ENCODE measurements around the gene LGALS3BP. TPM values are rescaled to one million over a fixed set of nuclear protein-coding genes. Genes with fewer than 3 reads are reported as not detected.

LGALS3BP gene
- total and polyA plus RNA-seq, 2 of the 13 experiments (the other 11 are each of a cell fraction or from before 2014, with no cell fraction given) = 137 to 332 TPM

DNA sequence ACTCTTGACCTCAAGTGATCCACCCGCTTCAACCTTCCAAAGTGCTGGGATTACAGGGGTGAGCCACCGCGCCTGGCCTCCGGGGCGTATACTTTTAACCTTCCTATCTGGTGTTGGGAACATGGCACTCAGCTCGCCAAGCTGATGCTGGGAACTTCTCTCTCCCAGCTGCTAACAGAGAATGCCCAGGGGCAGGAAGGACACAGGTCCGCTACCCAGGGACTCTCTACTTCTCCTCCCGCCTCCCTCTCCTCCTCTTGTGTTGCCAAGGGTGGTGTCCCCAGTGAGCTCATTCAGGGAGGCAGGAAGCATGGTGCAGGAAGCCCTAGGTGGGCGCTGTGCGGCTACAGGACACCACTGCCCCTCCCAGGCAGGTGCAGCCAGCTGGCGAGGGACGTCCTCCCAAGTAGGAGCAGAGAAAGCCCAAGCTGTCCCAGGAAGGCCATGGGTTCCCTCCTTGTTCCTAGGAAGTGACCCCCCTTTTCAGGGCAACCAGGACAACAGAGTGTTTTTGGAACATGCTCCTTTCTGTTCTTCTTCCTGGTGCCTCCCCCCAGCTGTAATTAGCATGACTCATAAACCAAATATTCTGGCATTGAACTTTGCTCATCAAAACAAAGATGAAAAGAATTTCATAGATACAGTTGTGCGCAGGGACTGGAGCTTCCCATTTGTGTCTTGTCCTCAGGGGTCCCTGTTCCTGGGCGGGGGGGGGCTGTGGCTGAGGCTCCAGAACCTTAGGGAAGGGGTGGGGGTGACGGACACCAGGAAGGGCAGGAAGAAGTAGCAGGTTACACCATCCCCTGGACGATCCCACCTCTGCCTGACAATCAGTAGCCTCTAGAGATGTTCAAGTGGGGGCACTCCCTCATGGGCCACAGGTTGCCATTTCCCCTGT is 46.9 kb upstream of the LGALS3BP start (continued):
- TF ChIP-seq, protein P1, sequence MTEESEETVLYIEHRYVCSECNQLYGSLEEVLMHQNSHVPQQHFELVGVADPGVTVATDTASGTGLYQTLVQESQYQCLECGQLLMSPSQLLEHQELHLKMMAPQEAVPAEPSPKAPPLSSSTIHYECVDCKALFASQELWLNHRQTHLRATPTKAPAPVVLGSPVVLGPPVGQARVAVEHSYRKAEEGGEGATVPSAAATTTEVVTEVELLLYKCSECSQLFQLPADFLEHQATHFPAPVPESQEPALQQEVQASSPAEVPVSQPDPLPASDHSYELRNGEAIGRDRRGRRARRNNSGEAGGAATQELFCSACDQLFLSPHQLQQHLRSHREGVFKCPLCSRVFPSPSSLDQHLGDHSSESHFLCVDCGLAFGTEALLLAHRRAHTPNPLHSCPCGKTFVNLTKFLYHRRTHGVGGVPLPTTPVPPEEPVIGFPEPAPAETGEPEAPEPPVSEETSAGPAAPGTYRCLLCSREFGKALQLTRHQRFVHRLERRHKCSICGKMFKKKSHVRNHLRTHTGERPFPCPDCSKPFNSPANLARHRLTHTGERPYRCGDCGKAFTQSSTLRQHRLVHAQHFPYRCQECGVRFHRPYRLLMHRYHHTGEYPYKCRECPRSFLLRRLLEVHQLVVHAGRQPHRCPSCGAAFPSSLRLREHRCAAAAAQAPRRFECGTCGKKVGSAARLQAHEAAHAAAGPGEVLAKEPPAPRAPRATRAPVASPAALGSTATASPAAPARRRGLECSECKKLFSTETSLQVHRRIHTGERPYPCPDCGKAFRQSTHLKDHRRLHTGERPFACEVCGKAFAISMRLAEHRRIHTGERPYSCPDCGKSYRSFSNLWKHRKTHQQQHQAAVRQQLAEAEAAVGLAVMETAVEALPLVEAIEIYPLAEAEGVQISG (CRISPR knock-in tag; IDR thresholded peaks at IDR 0.05) = peak; percentile 62
- TF ChIP-seq GATAD2A (CRISPR knock-in tag; IDR thresholded peaks at IDR 0.05) (peak; percentile 82; the same call in 1 of the 2 replicates), GABPB1 (CRISPR knock-in tag; IDR thresholded peaks at IDR 0.05) (peak; percentile 69), NRL (CRISPR knock-in tag; IDR thresholded peaks at IDR 0.05; ENCODE audit: borderline replicate concordance) (peak; percentile 83), ZNF350 (CRISPR knock-in tag; IDR thresholded peaks at IDR 0.05; ENCODE audit: borderline replicate concordance, low read depth) (peak; percentile 60; the same call in 1 of the 2 replicates), MXD4 (CRISPR knock-in tag; IDR thresholded peaks at IDR 0.05) (peak; percentile 74), ZNF816 (CRISPR knock-in tag; IDR thresholded peaks at IDR 0.05; ENCODE audit: borderline replicate concordance) (no peak), ZFX (CRISPR knock-in tag; IDR thresholded peaks at IDR 0.05; ENCODE audit: low read depth) (peak; percentile 59; the same call in 1 of the 2 replicates), ZNF180 (CRISPR knock-in tag; IDR thresholded peaks at IDR 0.05; ENCODE audit: borderline replicate concordance, low read depth) (no peak), FOXO1 (CRISPR knock-in tag; IDR thresholded peaks at IDR 0.05) (peak; percentile 89), HNRNPUL1 (IDR thresholded peaks at IDR 0.05; ENCODE audit: low read depth, low read length) (no peak), SP5 (CRISPR knock-in tag; IDR thresholded peaks at IDR 0.05; ENCODE audit: borderline replicate concordance, low read depth) (peak; percentile 59; the same call in 1 of the 2 replicates), RFX5 (IDR thresholded peaks at IDR 0.05; ENCODE audit: low read depth, low read length) (0 out of 2 replicates have a peak, but pooled peaks have one; percentile 17), HMGXB4 (CRISPR knock-in tag; IDR thresholded peaks at IDR 0.05; ENCODE audit: borderline replicate concordance in 1 of 2, low read depth in 1 of 2) (peak; percentile 13 to 71; a peak in 3 of 4 replicates), ZNF839 (CRISPR knock-in tag; IDR thresholded peaks at IDR 0.05; ENCODE audit: borderline replicate concordance) (peak; percentile 90; the same call in 1 of the 2 replicates), PHF21A (CRISPR knock-in tag; IDR thresholded peaks at IDR 0.05) (peak; percentile 95), TP53 (CRISPR knock-in tag; conservative IDR thresholded peaks at IDR 0.05) (0 out of 2 replicates have a peak, but pooled peaks have one; percentile 57), SRSF1 (optimal IDR thresholded peaks at IDR 0.05; ENCODE audit: low read depth, low read length) (no peak), ARHGAP35 (CRISPR knock-in tag; IDR thresholded peaks at IDR 0.05; ENCODE audit: borderline replicate concordance) (peak; percentile 79), FOXA3 (CRISPR knock-in tag; IDR thresholded peaks at IDR 0.05) (peak; percentile 84)
- TF ChIP-seq, protein P2, sequence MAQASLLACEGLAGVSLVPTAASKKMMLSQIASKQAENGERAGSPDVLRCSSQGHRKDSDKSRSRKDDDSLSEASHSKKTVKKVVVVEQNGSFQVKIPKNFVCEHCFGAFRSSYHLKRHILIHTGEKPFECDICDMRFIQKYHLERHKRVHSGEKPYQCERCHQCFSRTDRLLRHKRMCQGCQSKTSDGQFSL (CRISPR knock-in tag; IDR thresholded peaks at IDR 0.05) = peak; percentile 96
- TF ChIP-seq, protein P3, sequence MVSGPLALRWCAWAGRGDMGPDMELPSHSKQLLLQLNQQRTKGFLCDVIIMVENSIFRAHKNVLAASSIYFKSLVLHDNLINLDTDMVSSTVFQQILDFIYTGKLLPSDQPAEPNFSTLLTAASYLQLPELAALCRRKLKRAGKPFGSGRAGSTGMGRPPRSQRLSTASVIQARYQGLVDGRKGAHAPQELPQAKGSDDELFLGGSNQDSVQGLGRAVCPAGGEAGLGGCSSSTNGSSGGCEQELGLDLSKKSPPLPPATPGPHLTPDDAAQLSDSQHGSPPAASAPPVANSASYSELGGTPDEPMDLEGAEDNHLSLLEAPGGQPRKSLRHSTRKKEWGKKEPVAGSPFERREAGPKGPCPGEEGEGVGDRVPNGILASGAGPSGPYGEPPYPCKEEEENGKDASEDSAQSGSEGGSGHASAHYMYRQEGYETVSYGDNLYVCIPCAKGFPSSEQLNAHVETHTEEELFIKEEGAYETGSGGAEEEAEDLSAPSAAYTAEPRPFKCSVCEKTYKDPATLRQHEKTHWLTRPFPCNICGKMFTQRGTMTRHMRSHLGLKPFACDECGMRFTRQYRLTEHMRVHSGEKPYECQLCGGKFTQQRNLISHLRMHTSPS (CRISPR knock-in tag; IDR thresholded peaks at IDR 0.05; ENCODE audit: low read depth) = peak; percentile 92

All from HepG2 (cell line).